GM12878 (cell line): ENCODE measurements around the gene NCBP1. TPM values are rescaled to one million over a fixed set of nuclear protein-coding genes. Genes with fewer than 3 reads are reported as not detected.

ENCODE experiments used
- CUX1 ChIP-seq: IDR thresholded peaks from 2 replicates; pipeline ENCODE4 v1.6.1; 2012; ENCODE audit warnings: improper control_type of control experiment, low read depth, low read length; ENCODE audit not compliant: insufficient replicate concordance
- polyA plus RNA-seq, 11 experiments: library from polyadenylated mRNA; depleted of rRNA in 4 of 11; unstranded in 6 of 11; stranded (reverse) in 5 of 11; fragments of >200 nt; fragmentation: Nextera tagmentation in 4 of 11; fragmentation: Illumina TruSeq in 1 of 11; extraction: Ambion mirVana in 4 of 11; extraction: Trizol in 1 of 11; gene quantifications; 1 replicate in 1 of 11; 2 replicates in 10 of 11; pipeline versions ENCODE4 v1.2.1 to v1.2.3, GENCODE V29; 2011 to 2016; ENCODE audit warnings: inconsistent platforms in 2 of 11, missing spikeins in 2 of 11, low read depth in 1 of 11
- total RNA-seq, 4 experiments: library from RNA; depleted of rRNA in 3 of 4; stranded (reverse); fragments of >200 nt in 3 of 4; fragmentation: Illumina TruSeq in 1 of 4; extraction: Trizol in 1 of 4; gene quantifications; 2 replicates each; pipeline versions ENCODE4 v1.2.1 to v1.2.3, GENCODE V29; 2013 to 2021
- TF ChIP-seq, protein P1 (sequence below): IDR thresholded peaks from 2 replicates; pipeline ENCODE4 v1.6.1; 2012; ENCODE audit warnings: mild to moderate bottlenecking, low read depth, low read length

The NCBP1 gene
- total and polyA plus RNA-seq, 10 of the 15 experiments (the other 5 are each of a cell fraction or from before 2014, with no cell fraction given), result 14.7 to 70.9 (median 36.0) TPM

DNA sequence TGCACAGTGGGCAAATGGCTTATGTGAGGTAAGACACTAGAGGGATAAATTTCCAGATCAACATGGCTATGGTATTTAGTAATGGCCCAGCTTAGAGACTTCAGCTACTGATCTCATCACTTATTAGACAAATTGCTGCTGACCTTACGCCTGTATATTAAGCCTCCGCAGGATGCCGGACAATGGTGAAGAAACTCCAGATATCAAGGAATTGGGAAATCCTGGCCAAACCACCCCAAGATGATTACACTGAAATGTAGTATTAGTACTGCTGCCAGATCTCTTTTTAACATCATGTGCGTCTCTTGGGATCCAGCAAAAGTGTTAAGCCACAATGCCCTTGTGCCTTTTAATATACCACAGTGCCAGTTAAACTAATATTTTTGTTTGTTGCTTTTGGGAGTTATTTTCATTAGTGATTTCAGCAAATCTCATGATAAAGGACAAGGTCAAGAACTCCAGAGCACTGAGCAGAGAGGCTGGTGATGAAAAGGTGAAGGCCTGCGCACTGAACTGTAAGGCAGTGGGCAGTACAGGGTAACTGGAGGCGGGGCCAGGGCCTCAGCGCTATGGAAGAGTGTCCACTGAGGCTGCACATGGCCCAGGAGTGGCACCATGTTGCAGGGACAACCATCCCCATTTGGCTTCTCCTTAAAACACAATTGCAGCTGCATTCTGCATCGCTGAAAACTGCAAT lies 32.9 kb upstream of the NCBP1 start (continued):
- TF ChIP-seq CUX1, result no peak
- TF ChIP-seq, protein P1, sequence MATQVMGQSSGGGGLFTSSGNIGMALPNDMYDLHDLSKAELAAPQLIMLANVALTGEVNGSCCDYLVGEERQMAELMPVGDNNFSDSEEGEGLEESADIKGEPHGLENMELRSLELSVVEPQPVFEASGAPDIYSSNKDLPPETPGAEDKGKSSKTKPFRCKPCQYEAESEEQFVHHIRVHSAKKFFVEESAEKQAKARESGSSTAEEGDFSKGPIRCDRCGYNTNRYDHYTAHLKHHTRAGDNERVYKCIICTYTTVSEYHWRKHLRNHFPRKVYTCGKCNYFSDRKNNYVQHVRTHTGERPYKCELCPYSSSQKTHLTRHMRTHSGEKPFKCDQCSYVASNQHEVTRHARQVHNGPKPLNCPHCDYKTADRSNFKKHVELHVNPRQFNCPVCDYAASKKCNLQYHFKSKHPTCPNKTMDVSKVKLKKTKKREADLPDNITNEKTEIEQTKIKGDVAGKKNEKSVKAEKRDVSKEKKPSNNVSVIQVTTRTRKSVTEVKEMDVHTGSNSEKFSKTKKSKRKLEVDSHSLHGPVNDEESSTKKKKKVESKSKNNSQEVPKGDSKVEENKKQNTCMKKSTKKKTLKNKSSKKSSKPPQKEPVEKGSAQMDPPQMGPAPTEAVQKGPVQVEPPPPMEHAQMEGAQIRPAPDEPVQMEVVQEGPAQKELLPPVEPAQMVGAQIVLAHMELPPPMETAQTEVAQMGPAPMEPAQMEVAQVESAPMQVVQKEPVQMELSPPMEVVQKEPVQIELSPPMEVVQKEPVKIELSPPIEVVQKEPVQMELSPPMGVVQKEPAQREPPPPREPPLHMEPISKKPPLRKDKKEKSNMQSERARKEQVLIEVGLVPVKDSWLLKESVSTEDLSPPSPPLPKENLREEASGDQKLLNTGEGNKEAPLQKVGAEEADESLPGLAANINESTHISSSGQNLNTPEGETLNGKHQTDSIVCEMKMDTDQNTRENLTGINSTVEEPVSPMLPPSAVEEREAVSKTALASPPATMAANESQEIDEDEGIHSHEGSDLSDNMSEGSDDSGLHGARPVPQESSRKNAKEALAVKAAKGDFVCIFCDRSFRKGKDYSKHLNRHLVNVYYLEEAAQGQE, result no peak
- TF ChIP-seq, all 136 proteins: peak for 0
